ENCODE results near the gene BDKRB1. TPM values are rescaled to one million over a fixed set of nuclear protein-coding genes. Genes with fewer than 3 reads are reported as not detected.

BDKRB1 gene
- total and polyA plus RNA-seq, 9 of the 15 experiments (the other 6 are each of a cell fraction or from before 2014, with no cell fraction given), result 0.06 to 0.23 (median 0.09) TPM; not detected in 1

GRCh38 chr14:96264853-96265252 is 8.8 kb downstream of the BDKRB1 start:
- ChIA-PET POLR2A (no interaction called here), CTCF (ENCODE audit: low intra/inter-chr PET ratio) (no interaction called here)
- ATAC-seq (peak; percentile 60; the same call in 1 of the 3 replicates), FAIRE-seq (no peak), DNase-seq (ENCODE audit: extremely low read depth in 1 of 4, low spot score in 3 of 4) (peak in 1 of 4 experiments; percentile 7)
- intact Hi-C loops (cut with micrococcal nuclease), result no loop called here
- Histone ChIP-seq H3K9me1 (ENCODE audit: control insufficient read depth, insufficient read depth, low read length) (no peaks in the 10 kb centered on the region), H3K4me1 (replicated peaks in 1 of 2; ENCODE audit: control insufficient read depth in 2 of 2, insufficient read depth in 2 of 2, low read length in 2 of 2) (peaks cover 0 to 4% of the 10 kb centered on the region in 2 experiments; a peak in 2 of 5 replicates), H4K20me1 (replicated peaks; ENCODE audit: control insufficient read depth, insufficient read depth, low read length) (no peaks in the 10 kb centered on the region), H3K9ac (ENCODE audit: insufficient read depth in 1 of 2, low read depth in 2 of 2, low read length in 2 of 2) (no peak overlapping the region), H3K27ac (ENCODE audit: extremely low read depth, low read depth, low read length) (no peak overlapping the region), H3K4me3 (no peak overlapping the region), H3K27me3 (ENCODE audit: control insufficient read depth in 2 of 2, insufficient read depth in 2 of 2, low read length in 2 of 2) (peaks cover 9 to 54% of the 10 kb centered on the region in 2 experiments), H3K9me3 (replicated peaks; ENCODE audit: control insufficient read depth, insufficient read depth, low read depth, low read length) (no peaks in the 10 kb centered on the region), H2AFZ (ENCODE audit: low read depth, low read length) (no peak overlapping the region), H3K79me2 (ENCODE audit: control insufficient read depth, insufficient read depth, low read length) (no peaks in the 10 kb centered on the region), H3K36me3 (ENCODE audit: control insufficient read depth, insufficient read depth, low read length) (no peaks in the 10 kb centered on the region), H3K4me2 (ENCODE audit: insufficient read depth, low read length) (no peak overlapping the region)
- TF ChIP-seq RAD21 (CRISPR knock-in tag; conservative IDR thresholded peaks at IDR 0.05 in 1 of 2, IDR thresholded peaks at IDR 0.05 in 1 of 2) (peak in 1 of 2 experiments; percentile 29; a peak in 2 of 4 replicates), CTCF (IDR thresholded peaks at IDR 0.05 in 2 of 3, conservative IDR thresholded peaks at IDR 0.05 in 1 of 3; ENCODE audit: insufficient read depth in 2 of 3, low read depth in 1 of 3, low read length in 3 of 3) (peak; percentile 10 to 27 (median 17); a peak in 2 of 6 replicates), XRCC5 (IDR thresholded peaks at IDR 0.05; ENCODE audit: low read depth, low read length) (no peak)
- in situ Hi-C loops (cut with MboI), result loop anchor here (10.0 to 25.0 kb wide), 2 partner anchors 150 to 703 kb away; no protein-coding TSS in a partner anchor
- BruUV-seq (replicated peaks), result no TSS peak
- WGBS (ENCODE audit: insufficient coverage, low coverage, missing lambda C conversion rate), result 0% methylated on average over 3 of the region's 3 CpGs
